ENCODE measurements around the gene UBR3. TPM values are rescaled to one million over a fixed set of nuclear protein-coding genes. Genes with fewer than 3 reads are reported as not detected.
A peak's percentile ranks its signal among the peaks of the same experiment; 100 is the strongest.

UBR3 gene
- total and polyA plus RNA-seq, 2 experiments from 2014 or later, result 10.7 to 28.0 TPM

DNA sequence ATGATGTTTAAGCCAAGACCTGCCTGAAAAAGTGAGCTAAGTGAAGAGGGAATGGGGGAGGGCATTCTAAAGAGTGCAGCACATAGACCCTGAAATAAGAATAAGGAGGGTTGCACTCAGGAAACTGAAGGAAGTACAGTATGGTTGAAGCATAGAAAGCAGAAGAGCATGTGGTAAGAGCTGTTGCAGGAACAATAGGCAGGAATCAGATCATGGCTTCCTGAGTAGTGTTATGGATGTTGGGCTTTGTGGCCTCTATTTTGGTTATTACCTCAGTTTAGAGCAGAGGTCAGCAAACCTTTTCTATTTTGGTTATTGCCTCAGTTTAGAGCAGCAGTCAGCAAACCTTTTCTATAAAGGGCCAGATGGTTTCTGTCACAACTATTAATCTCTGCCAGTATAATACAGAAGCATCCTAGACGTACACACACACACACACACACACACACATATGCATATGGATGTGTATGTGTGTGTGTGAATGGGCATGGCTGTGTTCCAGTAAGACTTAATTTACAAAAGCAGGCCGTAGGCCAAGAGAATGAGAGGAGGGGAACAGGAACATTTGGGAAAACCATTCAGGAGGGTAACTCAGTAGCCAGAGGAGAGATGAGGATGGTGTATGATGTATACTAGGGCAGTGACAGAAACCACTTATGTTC is 259.6 kb downstream of the UBR3 start:
- Histone ChIP-seq H3K27ac (ENCODE audit: low read depth) (peak overlapping the region; percentile 86; the same call in 1 of the 2 replicates), H2AFZ (no peak overlapping the region), H3K9me2 (ENCODE audit: insufficient read depth) (no peaks in the 10 kb centered on the region), H3K79me2 (replicated peaks; ENCODE audit: insufficient read depth) (no peaks in the 10 kb centered on the region), H3K36me3 (ENCODE audit: insufficient read depth) (peaks cover 6% of the 10 kb centered on the region; the same call in 1 of the 2 replicates), H3K4me3 (peak overlapping the region; percentile 23; the same call in 1 of the 2 replicates), H3K27me3 (ENCODE audit: insufficient read depth) (no peaks in the 10 kb centered on the region), H3K4me1 (ENCODE audit: insufficient read depth) (peaks cover 59% of the 10 kb centered on the region), H3K4me2 (peak overlapping the region; percentile 66; the same call in 1 of the 2 replicates), H3F3A (replicated peaks; ENCODE audit: low read depth) (peaks cover 3% of the 10 kb centered on the region; the same call in 1 of the 2 replicates), H4K20me1 (replicated peaks; ENCODE audit: insufficient read depth) (no peaks in the 10 kb centered on the region)
- H3K9me3 Mint-ChIP-seq, result peaks cover 17% of the 10 kb centered on the region
- TF ChIP-seq POLR2AphosphoS5 (IDR thresholded peaks at IDR 0.05; ENCODE audit: low read depth), result no peak
- TF ChIP-seq, protein P1, sequence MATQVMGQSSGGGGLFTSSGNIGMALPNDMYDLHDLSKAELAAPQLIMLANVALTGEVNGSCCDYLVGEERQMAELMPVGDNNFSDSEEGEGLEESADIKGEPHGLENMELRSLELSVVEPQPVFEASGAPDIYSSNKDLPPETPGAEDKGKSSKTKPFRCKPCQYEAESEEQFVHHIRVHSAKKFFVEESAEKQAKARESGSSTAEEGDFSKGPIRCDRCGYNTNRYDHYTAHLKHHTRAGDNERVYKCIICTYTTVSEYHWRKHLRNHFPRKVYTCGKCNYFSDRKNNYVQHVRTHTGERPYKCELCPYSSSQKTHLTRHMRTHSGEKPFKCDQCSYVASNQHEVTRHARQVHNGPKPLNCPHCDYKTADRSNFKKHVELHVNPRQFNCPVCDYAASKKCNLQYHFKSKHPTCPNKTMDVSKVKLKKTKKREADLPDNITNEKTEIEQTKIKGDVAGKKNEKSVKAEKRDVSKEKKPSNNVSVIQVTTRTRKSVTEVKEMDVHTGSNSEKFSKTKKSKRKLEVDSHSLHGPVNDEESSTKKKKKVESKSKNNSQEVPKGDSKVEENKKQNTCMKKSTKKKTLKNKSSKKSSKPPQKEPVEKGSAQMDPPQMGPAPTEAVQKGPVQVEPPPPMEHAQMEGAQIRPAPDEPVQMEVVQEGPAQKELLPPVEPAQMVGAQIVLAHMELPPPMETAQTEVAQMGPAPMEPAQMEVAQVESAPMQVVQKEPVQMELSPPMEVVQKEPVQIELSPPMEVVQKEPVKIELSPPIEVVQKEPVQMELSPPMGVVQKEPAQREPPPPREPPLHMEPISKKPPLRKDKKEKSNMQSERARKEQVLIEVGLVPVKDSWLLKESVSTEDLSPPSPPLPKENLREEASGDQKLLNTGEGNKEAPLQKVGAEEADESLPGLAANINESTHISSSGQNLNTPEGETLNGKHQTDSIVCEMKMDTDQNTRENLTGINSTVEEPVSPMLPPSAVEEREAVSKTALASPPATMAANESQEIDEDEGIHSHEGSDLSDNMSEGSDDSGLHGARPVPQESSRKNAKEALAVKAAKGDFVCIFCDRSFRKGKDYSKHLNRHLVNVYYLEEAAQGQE (IDR thresholded peaks at IDR 0.05; ENCODE audit: unreplicated experiment), result no peak
- TF ChIP-seq, protein P2, sequence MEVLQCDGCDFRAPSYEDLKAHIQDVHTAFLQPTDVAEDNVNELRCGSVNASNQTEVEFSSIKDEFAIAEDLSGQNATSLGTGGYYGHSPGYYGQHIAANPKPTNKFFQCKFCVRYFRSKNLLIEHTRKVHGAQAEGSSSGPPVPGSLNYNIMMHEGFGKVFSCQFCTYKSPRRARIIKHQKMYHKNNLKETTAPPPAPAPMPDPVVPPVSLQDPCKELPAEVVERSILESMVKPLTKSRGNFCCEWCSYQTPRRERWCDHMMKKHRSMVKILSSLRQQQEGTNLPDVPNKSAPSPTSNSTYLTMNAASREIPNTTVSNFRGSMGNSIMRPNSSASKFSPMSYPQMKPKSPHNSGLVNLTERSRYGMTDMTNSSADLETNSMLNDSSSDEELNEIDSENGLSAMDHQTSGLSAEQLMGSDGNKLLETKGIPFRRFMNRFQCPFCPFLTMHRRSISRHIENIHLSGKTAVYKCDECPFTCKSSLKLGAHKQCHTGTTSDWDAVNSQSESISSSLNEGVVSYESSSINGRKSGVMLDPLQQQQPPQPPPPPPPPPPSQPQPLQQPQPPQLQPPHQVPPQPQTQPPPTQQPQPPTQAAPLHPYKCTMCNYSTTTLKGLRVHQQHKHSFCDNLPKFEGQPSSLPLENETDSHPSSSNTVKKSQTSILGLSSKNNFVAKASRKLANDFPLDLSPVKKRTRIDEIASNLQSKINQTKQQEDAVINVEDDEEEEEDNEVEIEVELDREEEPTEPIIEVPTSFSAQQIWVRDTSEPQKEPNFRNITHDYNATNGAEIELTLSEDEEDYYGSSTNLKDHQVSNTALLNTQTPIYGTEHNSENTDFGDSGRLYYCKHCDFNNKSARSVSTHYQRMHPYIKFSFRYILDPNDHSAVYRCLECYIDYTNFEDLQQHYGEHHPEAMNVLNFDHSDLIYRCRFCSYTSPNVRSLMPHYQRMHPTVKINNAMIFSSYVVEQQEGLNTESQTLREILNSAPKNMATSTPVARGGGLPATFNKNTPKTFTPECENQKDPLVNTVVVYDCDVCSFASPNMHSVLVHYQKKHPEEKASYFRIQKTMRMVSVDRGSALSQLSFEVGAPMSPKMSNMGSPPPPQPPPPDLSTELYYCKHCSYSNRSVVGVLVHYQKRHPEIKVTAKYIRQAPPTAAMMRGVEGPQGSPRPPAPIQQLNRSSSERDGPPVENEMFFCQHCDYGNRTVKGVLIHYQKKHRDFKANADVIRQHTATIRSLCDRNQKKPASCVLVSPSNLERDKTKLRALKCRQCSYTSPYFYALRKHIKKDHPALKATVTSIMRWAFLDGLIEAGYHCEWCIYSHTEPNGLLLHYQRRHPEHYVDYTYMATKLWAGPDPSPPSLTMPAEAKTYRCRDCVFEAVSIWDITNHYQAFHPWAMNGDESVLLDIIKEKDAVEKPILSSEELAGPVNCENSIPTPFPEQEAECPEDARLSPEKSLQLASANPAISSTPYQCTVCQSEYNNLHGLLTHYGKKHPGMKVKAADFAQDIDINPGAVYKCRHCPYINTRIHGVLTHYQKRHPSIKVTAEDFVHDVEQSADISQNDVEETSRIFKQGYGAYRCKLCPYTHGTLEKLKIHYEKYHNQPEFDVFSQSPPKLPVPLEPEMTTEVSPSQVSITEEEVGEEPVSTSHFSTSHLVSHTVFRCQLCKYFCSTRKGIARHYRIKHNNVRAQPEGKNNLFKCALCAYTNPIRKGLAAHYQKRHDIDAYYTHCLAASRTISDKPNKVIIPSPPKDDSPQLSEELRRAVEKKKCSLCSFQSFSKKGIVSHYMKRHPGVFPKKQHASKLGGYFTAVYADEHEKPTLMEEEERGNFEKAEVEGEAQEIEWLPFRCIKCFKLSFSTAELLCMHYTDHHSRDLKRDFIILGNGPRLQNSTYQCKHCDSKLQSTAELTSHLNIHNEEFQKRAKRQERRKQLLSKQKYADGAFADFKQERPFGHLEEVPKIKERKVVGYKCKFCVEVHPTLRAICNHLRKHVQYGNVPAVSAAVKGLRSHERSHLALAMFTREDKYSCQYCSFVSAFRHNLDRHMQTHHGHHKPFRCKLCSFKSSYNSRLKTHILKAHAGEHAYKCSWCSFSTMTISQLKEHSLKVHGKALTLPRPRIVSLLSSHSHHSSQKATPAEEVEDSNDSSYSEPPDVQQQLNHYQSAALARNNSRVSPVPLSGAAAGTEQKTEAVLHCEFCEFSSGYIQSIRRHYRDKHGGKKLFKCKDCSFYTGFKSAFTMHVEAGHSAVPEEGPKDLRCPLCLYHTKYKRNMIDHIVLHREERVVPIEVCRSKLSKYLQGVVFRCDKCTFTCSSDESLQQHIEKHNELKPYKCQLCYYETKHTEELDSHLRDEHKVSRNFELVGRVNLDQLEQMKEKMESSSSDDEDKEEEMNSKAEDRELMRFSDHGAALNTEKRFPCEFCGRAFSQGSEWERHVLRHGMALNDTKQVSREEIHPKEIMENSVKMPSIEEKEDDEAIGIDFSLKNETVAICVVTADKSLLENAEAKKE (CRISPR knock-in tag; IDR thresholded peaks at IDR 0.05), result no peak
- TF ChIP-seq ZNF114 (CRISPR knock-in tag; IDR thresholded peaks at IDR 0.05), result no peak
- TF ChIP-seq, protein P3, sequence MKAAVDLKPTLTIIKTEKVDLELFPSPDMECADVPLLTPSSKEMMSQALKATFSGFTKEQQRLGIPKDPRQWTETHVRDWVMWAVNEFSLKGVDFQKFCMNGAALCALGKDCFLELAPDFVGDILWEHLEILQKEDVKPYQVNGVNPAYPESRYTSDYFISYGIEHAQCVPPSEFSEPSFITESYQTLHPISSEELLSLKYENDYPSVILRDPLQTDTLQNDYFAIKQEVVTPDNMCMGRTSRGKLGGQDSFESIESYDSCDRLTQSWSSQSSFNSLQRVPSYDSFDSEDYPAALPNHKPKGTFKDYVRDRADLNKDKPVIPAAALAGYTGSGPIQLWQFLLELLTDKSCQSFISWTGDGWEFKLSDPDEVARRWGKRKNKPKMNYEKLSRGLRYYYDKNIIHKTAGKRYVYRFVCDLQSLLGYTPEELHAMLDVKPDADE (IDR thresholded peaks at IDR 0.05), result no peak
- no peak for TF ChIP-seq CREB1 (CRISPR knock-in tag; IDR thresholded peaks at IDR 0.05; ENCODE audit: low read depth)
- TF ChIP-seq EZH2 (IDR thresholded peaks at IDR 0.05; ENCODE audit: low read depth, unreplicated experiment), result no peak
- TF ChIP-seq NANOG (IDR thresholded peaks at IDR 0.05; ENCODE audit: borderline replicate concordance), result no peak
- no peak for TF ChIP-seq JUNB (IDR thresholded peaks at IDR 0.05; ENCODE audit: unreplicated experiment)
- TF ChIP-seq ZNF331 (CRISPR knock-in tag; IDR thresholded peaks at IDR 0.05; ENCODE audit: low read depth), result no peak
- TF ChIP-seq, protein P4, sequence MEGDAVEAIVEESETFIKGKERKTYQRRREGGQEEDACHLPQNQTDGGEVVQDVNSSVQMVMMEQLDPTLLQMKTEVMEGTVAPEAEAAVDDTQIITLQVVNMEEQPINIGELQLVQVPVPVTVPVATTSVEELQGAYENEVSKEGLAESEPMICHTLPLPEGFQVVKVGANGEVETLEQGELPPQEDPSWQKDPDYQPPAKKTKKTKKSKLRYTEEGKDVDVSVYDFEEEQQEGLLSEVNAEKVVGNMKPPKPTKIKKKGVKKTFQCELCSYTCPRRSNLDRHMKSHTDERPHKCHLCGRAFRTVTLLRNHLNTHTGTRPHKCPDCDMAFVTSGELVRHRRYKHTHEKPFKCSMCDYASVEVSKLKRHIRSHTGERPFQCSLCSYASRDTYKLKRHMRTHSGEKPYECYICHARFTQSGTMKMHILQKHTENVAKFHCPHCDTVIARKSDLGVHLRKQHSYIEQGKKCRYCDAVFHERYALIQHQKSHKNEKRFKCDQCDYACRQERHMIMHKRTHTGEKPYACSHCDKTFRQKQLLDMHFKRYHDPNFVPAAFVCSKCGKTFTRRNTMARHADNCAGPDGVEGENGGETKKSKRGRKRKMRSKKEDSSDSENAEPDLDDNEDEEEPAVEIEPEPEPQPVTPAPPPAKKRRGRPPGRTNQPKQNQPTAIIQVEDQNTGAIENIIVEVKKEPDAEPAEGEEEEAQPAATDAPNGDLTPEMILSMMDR (conservative IDR thresholded peaks at IDR 0.05; ENCODE audit: low read depth in 2 of 2), result no peak
- no peak for TF ChIP-seq STAT1 (IDR thresholded peaks at IDR 0.05; ENCODE audit: unreplicated experiment)
- no peak for TF ChIP-seq EZH2phosphoT487 (IDR thresholded peaks at IDR 0.05; ENCODE audit: unreplicated experiment)
- peaks cover 18% of the 10 kb centered on the region; the same call in 2 of the 3 replicates for H3K4me1 Mint-ChIP-seq
- no peak overlapping the region for H3K27ac Mint-ChIP-seq
- peaks cover 14% of the 10 kb centered on the region for H3K36me3 Mint-ChIP-seq (ENCODE audit: low read depth)
- H3K27me3 Mint-ChIP-seq (ENCODE audit: insufficient read depth, low read depth, poor library complexity), result peaks cover 3% of the 10 kb centered on the region
- ATAC-seq, result no peak
- DNase-seq (ENCODE audit: low spot score), result no peak
- no peak overlapping the region for H3K4me3 Mint-ChIP-seq

Data from GM23338 (cell line).